BE2C (cell line): ENCODE data around the gene PSMB5.

Experiments used
- DNase-seq: peaks from one replicate; pipeline ENCODE4 v3.0.0-alpha.2; 2020
- H3K27me3 ChIP-seq: fragments of 250-450 bp; sonication (Bioruptor Pico); 2 replicates; pipeline ENCODE4 v1.5.1; 2020; ENCODE audit warnings: mild to moderate bottlenecking
- H3K36me3 ChIP-seq: fragments of 250-450 bp; sonication (Bioruptor Pico); 2 replicates; pipeline ENCODE4 v1.5.1; 2020; ENCODE audit warnings: mild to moderate bottlenecking
- H3K4me1 ChIP-seq: fragments of 250-450 bp; sonication (Bioruptor Pico); 2 replicates; pipeline ENCODE4 v1.5.1; 2020
- H3K4me3 ChIP-seq: 2 replicates; pipeline ENCODE4 v1.5.1; 2011; ENCODE audit warnings: low read depth, low read length
- H3K9me3 ChIP-seq: fragments of 250-450 bp; sonication (Bioruptor Pico); 2 replicates; pipeline ENCODE4 v1.5.1; 2020
- TF ChIP-seq, protein P1 (sequence below): IDR thresholded peaks from 2 replicates; pipeline ENCODE4 v1.5.1; 2012; ENCODE audit warnings: mild to moderate bottlenecking, low read depth, low read length

PSMB5 gene

DNA sequence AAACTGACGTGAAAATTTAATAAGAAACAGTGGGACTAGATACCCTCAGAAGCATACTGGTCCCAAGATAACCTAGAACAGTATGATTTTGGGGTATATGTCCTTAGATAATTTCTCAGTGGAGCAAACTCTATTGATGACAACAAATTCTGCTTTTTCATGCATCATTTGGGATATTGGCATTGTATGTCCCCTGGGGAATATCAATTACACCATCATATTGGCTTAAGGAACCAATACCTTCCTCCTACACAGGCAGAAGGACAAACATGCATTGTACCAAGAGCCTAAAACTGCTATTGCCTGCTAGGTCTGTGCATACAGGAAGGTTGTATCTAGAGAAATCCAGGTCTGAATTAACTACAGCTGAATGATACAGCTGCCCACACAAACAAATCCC, 40.2 kb upstream of the PSMB5 start:
- peaks cover 66% of the 10 kb centered on the region for H3K36me3 ChIP-seq
- TF ChIP-seq, protein P1, sequence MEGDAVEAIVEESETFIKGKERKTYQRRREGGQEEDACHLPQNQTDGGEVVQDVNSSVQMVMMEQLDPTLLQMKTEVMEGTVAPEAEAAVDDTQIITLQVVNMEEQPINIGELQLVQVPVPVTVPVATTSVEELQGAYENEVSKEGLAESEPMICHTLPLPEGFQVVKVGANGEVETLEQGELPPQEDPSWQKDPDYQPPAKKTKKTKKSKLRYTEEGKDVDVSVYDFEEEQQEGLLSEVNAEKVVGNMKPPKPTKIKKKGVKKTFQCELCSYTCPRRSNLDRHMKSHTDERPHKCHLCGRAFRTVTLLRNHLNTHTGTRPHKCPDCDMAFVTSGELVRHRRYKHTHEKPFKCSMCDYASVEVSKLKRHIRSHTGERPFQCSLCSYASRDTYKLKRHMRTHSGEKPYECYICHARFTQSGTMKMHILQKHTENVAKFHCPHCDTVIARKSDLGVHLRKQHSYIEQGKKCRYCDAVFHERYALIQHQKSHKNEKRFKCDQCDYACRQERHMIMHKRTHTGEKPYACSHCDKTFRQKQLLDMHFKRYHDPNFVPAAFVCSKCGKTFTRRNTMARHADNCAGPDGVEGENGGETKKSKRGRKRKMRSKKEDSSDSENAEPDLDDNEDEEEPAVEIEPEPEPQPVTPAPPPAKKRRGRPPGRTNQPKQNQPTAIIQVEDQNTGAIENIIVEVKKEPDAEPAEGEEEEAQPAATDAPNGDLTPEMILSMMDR: no peak
- no peaks in the 10 kb centered on the region for H3K27me3 ChIP-seq
- H3K4me1 ChIP-seq: peaks cover 14% of the 10 kb centered on the region
- DNase-seq: no peak
- no peaks in the 10 kb centered on the region for H3K9me3 ChIP-seq
- no peak overlapping the region for H3K4me3 ChIP-seq

DNA sequence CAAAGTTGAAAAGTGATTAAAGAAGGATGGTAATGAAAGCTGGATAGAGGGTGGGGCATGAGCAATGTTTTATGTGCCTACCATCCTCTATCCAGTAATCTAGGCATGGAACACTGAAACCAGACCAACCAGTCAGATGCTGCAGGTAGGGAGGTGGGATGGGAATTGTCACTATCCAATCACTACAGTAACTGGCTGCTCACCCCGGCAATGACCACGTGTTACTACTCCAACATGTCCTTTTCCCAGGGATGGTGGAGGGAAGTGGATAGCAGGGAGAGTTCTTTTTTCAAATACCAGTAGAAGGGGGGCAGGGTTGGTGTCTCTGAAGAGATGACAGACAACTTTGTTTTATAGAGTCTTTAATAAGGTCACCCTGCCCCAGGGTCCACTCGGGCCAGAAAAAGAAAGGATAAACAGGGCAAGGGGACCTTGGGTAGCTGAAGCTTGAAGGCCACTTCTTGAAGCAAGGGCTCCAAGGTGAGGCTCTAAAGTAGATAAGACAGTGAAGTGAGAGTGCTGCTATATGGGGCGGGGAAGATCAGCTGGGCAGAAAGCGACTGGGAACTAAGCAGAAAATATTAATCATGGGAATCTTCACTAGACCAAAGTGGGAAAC, 37.3 kb upstream of the PSMB5 start:
- Histone ChIP-seq H3K4me3 (peak overlapping the region; percentile 99), H3K9me3 (no peaks in the 10 kb centered on the region), H3K36me3 (peaks cover 57% of the 10 kb centered on the region), H3K27me3 (no peaks in the 10 kb centered on the region), H3K4me1 (peaks cover 23% of the 10 kb centered on the region)
- TF ChIP-seq, protein P1: no peak
- no peak for DNase-seq

DNA sequence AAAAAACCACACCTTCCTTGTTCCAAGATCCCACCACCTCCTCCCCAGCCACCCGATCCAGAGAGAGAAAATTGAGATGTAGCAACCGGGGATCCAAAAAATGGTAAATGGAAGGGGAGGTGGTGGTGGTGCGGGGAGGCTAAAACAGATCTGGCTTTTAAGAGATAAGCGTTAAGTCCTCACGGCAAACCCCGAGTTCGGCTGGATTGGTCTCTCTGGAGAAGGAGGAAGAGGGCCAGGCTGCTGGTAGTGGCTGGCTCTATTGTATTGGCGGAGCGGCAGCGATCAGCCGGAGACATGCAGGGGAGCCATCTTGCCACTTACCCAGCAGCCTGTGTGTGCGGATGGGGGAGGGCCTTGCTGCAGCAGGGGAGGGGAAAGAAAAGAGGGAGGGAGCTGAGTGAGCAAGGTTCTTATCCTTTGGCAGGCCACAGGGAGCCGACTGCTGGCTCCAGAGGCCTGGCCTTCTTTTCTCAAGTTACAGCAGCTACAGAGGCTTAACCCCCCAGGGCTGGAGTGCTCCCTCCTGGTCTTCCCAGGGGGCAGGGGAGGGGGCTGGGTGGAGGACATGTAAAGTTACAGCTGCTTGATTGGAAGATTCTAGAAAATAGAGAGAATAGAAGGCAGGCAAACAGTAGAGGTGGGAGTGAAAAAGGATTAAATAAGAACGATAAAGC, 36.7 kb upstream of the PSMB5 start:
- no peaks in the 10 kb centered on the region for H3K9me3 ChIP-seq
- TF ChIP-seq, protein P1: no peak
- H3K4me3 ChIP-seq: peak overlapping the region; percentile 99
- peak; percentile 89 for DNase-seq
- no peaks in the 10 kb centered on the region for H3K27me3 ChIP-seq
- peaks cover 23% of the 10 kb centered on the region for H3K4me1 ChIP-seq
- H3K36me3 ChIP-seq: peaks cover 56% of the 10 kb centered on the region

DNA sequence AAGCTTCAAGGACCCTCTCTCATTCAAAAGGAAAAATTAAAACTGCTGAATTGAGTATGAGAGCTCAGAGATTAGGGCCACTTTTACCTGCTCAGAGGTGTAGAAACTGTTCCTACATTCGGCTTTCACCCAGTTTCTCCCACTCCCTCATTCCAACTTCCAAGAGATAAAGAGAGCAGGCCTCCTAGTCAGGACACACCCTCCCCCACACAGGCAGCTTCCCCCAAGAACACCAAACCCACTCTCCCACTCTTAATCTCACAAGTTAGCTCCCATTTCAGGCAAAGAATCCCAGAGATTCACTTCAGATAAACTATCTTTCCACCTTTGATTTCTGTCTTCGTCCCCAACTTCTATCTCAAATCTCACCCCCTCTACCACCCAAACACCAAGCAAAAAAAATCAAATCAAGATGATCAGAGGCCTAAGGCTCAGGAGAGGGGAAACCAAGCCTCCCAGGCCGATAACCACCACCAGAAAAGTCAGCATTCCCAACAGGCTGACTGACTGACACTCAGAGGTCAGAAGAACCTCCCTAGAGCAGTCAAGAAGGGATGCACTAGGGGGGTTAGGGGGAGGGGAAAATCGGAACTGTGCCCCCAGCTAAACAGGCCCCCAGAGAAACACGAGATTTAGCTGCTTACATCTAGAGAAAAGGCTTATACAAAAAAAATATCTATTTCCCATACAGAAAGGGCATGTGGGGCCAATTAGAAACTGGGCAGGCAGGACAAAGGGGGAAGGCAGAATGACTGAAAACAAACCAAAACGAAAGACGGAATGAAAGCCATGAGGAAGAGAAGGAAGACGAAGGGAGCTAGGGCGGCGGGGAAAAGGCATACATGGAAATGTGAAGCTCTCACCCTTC, 35.8 kb upstream of the PSMB5 start:
- peak overlapping the region; percentile 99 for H3K4me3 ChIP-seq
- H3K9me3 ChIP-seq: no peaks in the 10 kb centered on the region
- no peaks in the 10 kb centered on the region for H3K27me3 ChIP-seq
- TF ChIP-seq, protein P1: no peak
- peaks cover 23% of the 10 kb centered on the region for H3K4me1 ChIP-seq
- peaks cover 57% of the 10 kb centered on the region for H3K36me3 ChIP-seq
- DNase-seq: no peak

DNA sequence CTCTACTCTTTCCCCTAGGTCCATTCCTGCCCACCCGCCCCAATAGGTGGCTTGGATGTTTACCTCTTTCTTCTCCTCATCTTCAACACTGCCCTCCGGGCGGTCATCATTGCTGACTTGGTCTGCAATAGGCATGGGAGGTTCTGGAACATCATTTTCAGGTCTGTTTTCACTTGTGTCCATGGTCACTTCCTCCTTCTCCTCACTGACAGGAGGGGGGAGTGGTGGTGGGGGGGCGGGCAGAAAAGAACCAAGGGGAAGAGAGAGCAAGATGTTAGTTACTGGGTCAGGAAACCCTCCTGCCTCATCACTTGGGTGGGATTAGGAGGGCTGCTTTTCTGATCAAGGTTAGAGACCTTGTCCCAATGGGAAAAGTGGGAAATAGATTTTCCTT, 34.7 kb upstream of the PSMB5 start:
- H3K4me3 ChIP-seq: peak overlapping the region; percentile 12; the same call in 1 of the 2 replicates
- TF ChIP-seq, protein P1: no peak
- no peak for DNase-seq
- H3K36me3 ChIP-seq: peaks cover 61% of the 10 kb centered on the region
- no peaks in the 10 kb centered on the region for H3K27me3 ChIP-seq
- peaks cover 23% of the 10 kb centered on the region for H3K4me1 ChIP-seq
- H3K9me3 ChIP-seq: no peaks in the 10 kb centered on the region
